Osteocyte (in vitro differentiated cells): ENCODE measurements around the gene TSPAN14. TPM values are rescaled to one million over a fixed set of nuclear protein-coding genes. Genes with fewer than 3 reads are reported as not detected.

ENCODE experiments used
- DNase-seq: peaks from one replicate; pipeline ENCODE4 v3.0.0; 2021; ENCODE audit warnings: mixed read lengths; ENCODE audit not compliant: unreplicated experiment; ENCODE audit errors: extremely low spot score
- H3K27ac Mint-ChIP-seq: one replicate; pipeline ENCODE4 v1.8.0; 2021; ENCODE audit warnings: mild to moderate bottlenecking, mixed read lengths; ENCODE audit not compliant: unreplicated experiment
- H3K27me3 Mint-ChIP-seq: one replicate; pipeline ENCODE4 v1.8.0; 2021; ENCODE audit warnings: mixed read lengths; ENCODE audit not compliant: unreplicated experiment
- H3K36me3 Mint-ChIP-seq: one replicate; pipeline ENCODE4 v1.8.0; 2021; ENCODE audit warnings: mixed read lengths; ENCODE audit not compliant: unreplicated experiment
- H3K4me1 Mint-ChIP-seq: one replicate; pipeline ENCODE4 v1.8.0; 2021; ENCODE audit warnings: mixed read lengths; ENCODE audit not compliant: unreplicated experiment
- H3K4me3 Mint-ChIP-seq: one replicate; pipeline ENCODE4 v1.8.0; 2021; ENCODE audit warnings: mild to moderate bottlenecking, moderate library complexity, mixed read lengths; ENCODE audit not compliant: unreplicated experiment
- H3K9me3 Mint-ChIP-seq: one replicate; pipeline ENCODE4 v1.8.0; 2021; ENCODE audit warnings: mixed read lengths; ENCODE audit not compliant: unreplicated experiment
- CTCF ChIP-seq: fragments of 200-600 bp; sonication (generic); IDR thresholded peaks from 2 replicates; pipeline ENCODE4 v1.5.0; 2021; ENCODE audit warnings: antibody characterized with exemption, mild to moderate bottlenecking, moderate library complexity
- total RNA-seq: library from RNA; stranded (reverse); gene quantifications from 2 replicates; pipeline ENCODE4 v1.2.1, GENCODE V29; 2021

The TSPAN14 gene
- total RNA-seq, 1 donor from 2014 or later = 50.7 TPM

- DNase-seq = no peak
- Mint-ChIP-seq H3K27me3 (no peaks in the 10 kb centered on the region), H3K36me3 (peaks cover under 1% of the 10 kb centered on the region), H3K9me3 (peaks cover 2% of the 10 kb centered on the region), H3K4me1 (peaks cover 66% of the 10 kb centered on the region), H3K27ac (no peak overlapping the region), H3K4me3 (no peak overlapping the region)
- TF ChIP-seq CTCF = no peak
Observed at GRCh38 chr10:80501913-80502521, 47.9 kb downstream of the TSPAN14 start.

GRCh38 chr10:80502621-80503583 lies 48.8 kb downstream of the TSPAN14 start:
- H3K4me3 Mint-ChIP-seq = no peak overlapping the region
- H3K4me1 Mint-ChIP-seq = peaks cover 61% of the 10 kb centered on the region
- no peak for DNase-seq
- no peak overlapping the region for H3K27ac Mint-ChIP-seq
- no peaks in the 10 kb centered on the region for H3K27me3 Mint-ChIP-seq
- H3K9me3 Mint-ChIP-seq = no peaks in the 10 kb centered on the region
- H3K36me3 Mint-ChIP-seq = no peaks in the 10 kb centered on the region
- no peak for TF ChIP-seq CTCF

- Mint-ChIP-seq H3K27ac (no peak overlapping the region), H3K27me3 (no peaks in the 10 kb centered on the region), H3K9me3 (no peaks in the 10 kb centered on the region), H3K4me1 (peaks cover 57% of the 10 kb centered on the region), H3K36me3 (no peaks in the 10 kb centered on the region), H3K4me3 (no peak overlapping the region)
- DNase-seq = no peak
- TF ChIP-seq CTCF = no peak
Observed at GRCh38 chr10:80503584-80504157, 49.6 kb downstream of the TSPAN14 start.

- Mint-ChIP-seq H3K4me1 (peaks cover 57% of the 10 kb centered on the region), H3K4me3 (no peak overlapping the region), H3K27me3 (no peaks in the 10 kb centered on the region), H3K36me3 (no peaks in the 10 kb centered on the region), H3K9me3 (no peaks in the 10 kb centered on the region), H3K27ac (no peak overlapping the region)
- DNase-seq = no peak
- TF ChIP-seq CTCF = no peak
Observed at GRCh38 chr10:80504158-80504811, 50.2 kb downstream of the TSPAN14 start.
